H9 (cell line): ENCODE data around the gene STK32C. TPM values are rescaled to one million over a fixed set of nuclear protein-coding genes. Genes with fewer than 3 reads are reported as not detected.
A peak's percentile ranks its signal among the peaks of the same experiment; 100 is the strongest.

ENCODE experiments used
- DNase-seq: peaks from one replicate; pipeline ENCODE4 v3.0.0-alpha.2; 2017
- H2AFZ ChIP-seq: one replicate; pipeline ENCODE4 v1.6.1; 2013; ENCODE audit warnings: mild to moderate bottlenecking, low read length, control low read depth, moderate library complexity
- H2AK5ac ChIP-seq: 2 replicates; pipeline ENCODE4 v1.6.1; 2013; ENCODE audit warnings: low read length, control low read depth, mixed read lengths; ENCODE audit not compliant: insufficient read length
- H2BK120ac ChIP-seq: one replicate; pipeline ENCODE4 v1.6.1; 2013; ENCODE audit warnings: low read depth, mild to moderate bottlenecking, low read length, control low read depth, inconsistent platforms; ENCODE audit not compliant: poor library complexity, severe bottlenecking
- H2BK12ac ChIP-seq: 2 replicates; pipeline ENCODE4 v1.6.1; 2013; ENCODE audit warnings: low read length, control low read depth, mixed read lengths, low read depth; ENCODE audit not compliant: insufficient read length
- H2BK15ac ChIP-seq: 2 replicates; pipeline ENCODE4 v1.6.1; 2013; ENCODE audit warnings: low read depth, low read length, control low read depth
- H2BK20ac ChIP-seq: one replicate; pipeline ENCODE4 v1.6.1; 2013; ENCODE audit warnings: low read depth, mild to moderate bottlenecking, low read length, control low read depth, inconsistent platforms; ENCODE audit not compliant: poor library complexity, severe bottlenecking
- H2BK5ac ChIP-seq: 2 replicates; pipeline ENCODE4 v1.6.1; 2013; ENCODE audit warnings: low read length, control low read depth, mixed read lengths; ENCODE audit not compliant: insufficient read length
- H3K14ac ChIP-seq: 2 replicates; pipeline ENCODE4 v1.6.1; 2013; ENCODE audit warnings: low read length, control low read depth; ENCODE audit not compliant: insufficient read depth
- H3K18ac ChIP-seq: 2 replicates; pipeline ENCODE4 v1.6.1; 2013; ENCODE audit warnings: low read depth, mild to moderate bottlenecking, mixed read lengths, low read length, control low read depth; ENCODE audit not compliant: insufficient read length
- H3K23ac ChIP-seq: 2 replicates; pipeline ENCODE4 v1.6.1; 2013; ENCODE audit warnings: low read length, control low read depth, mixed read lengths, low read depth; ENCODE audit not compliant: insufficient read length
- H3K23me2 ChIP-seq: 2 replicates; pipeline ENCODE4 v1.6.1; 2013; ENCODE audit warnings: low read depth, mild to moderate bottlenecking, mixed read lengths, low read length, control low read depth; ENCODE audit not compliant: insufficient read length, poor library complexity, severe bottlenecking
- H3K27ac ChIP-seq: 2 replicates; pipeline ENCODE4 v1.5.1; 2013; ENCODE audit warnings: low read length, control low read depth, mixed read lengths, low read depth; ENCODE audit not compliant: insufficient read length
- H3K27me3 ChIP-seq: 2 replicates; pipeline ENCODE4 v1.6.1; 2013; ENCODE audit warnings: low read length, control low read depth, inconsistent platforms; ENCODE audit not compliant: insufficient read depth
- H3K4ac ChIP-seq: 2 replicates; pipeline ENCODE4 v1.6.1; 2013; ENCODE audit warnings: low read depth, mild to moderate bottlenecking, control low read depth, inconsistent platforms, low read length, moderate library complexity
- H3K4me1 ChIP-seq: 2 replicates; pipeline ENCODE4 v1.6.1; 2013; ENCODE audit warnings: low read length, control low read depth, inconsistent platforms; ENCODE audit not compliant: insufficient read depth
- H3K4me2 ChIP-seq: 2 replicates; pipeline ENCODE4 v1.6.1; 2013; ENCODE audit warnings: low read length, control low read depth, mixed read lengths; ENCODE audit not compliant: insufficient read length, insufficient read depth
- H3K56ac ChIP-seq: 2 replicates; pipeline ENCODE4 v1.6.1; 2013; ENCODE audit warnings: low read depth, mild to moderate bottlenecking, mixed read lengths, low read length, control low read depth; ENCODE audit not compliant: insufficient read length
- H3K79me1 ChIP-seq: 2 replicates; pipeline ENCODE4 v1.6.1; 2013; ENCODE audit warnings: low read depth, mild to moderate bottlenecking, moderate library complexity, low read length, control low read depth, inconsistent platforms; ENCODE audit not compliant: insufficient read depth, poor library complexity, severe bottlenecking
- H3K79me2 ChIP-seq: 2 replicates; pipeline ENCODE4 v1.6.1; 2013; ENCODE audit warnings: low read length, control low read depth, inconsistent platforms; ENCODE audit not compliant: insufficient read depth
- H3K9ac ChIP-seq: 2 replicates; pipeline ENCODE4 v1.6.1; 2013; ENCODE audit warnings: low read length, control low read depth, mixed read lengths; ENCODE audit not compliant: insufficient read length; ENCODE audit errors: extremely low read depth
- H3K9me3 ChIP-seq: one replicate; pipeline ENCODE4 v1.6.1; 2013; ENCODE audit warnings: low read depth, low read length, inconsistent platforms; ENCODE audit not compliant: control insufficient read depth
- H3T11ph ChIP-seq: one replicate; pipeline ENCODE4 v1.6.1; 2013; ENCODE audit warnings: mild to moderate bottlenecking, low read length, control low read depth, inconsistent platforms
- H4K20me1 ChIP-seq: one replicate; pipeline ENCODE4 v1.6.1; 2013; ENCODE audit not compliant: control insufficient read depth, insufficient read length, insufficient read depth
- H4K5ac ChIP-seq: 2 replicates; pipeline ENCODE4 v1.6.1; 2013; ENCODE audit warnings: low read depth, mild to moderate bottlenecking, mixed read lengths, low read length, control low read depth; ENCODE audit not compliant: insufficient read length
- H4K8ac ChIP-seq: replicated peaks from 2 replicates; pipeline ENCODE4 v1.6.1; 2013; ENCODE audit warnings: low read length, control low read depth, mixed read lengths, low read depth; ENCODE audit not compliant: insufficient read length
- H4K91ac ChIP-seq: 2 replicates; pipeline ENCODE4 v1.6.1; 2013; ENCODE audit warnings: low read depth, mild to moderate bottlenecking, moderate library complexity, mixed read lengths, low read length, control low read depth; ENCODE audit not compliant: insufficient read length
- H3K27ac Mint-ChIP-seq, 3 experiments: 2 replicates in 2 of 3; 3 replicates in 1 of 3; pipeline ENCODE4 v1.8.0; 2020 to 2021; ENCODE audit warnings: mixed read lengths in 3 of 3, mild to moderate bottlenecking in 1 of 3, moderate library complexity in 1 of 3
- H3K27me3 Mint-ChIP-seq: 2 replicates; pipeline ENCODE4 v1.8.0; 2021; ENCODE audit warnings: low read depth, mild to moderate bottlenecking, moderate library complexity, mixed read lengths
- H3K36me3 Mint-ChIP-seq, 3 experiments: 2 replicates in 2 of 3; 3 replicates in 1 of 3; pipeline ENCODE4 v1.8.0; 2020 to 2021; ENCODE audit warnings: low read depth in 3 of 3, mixed read lengths in 3 of 3; ENCODE audit not compliant: insufficient read depth in 1 of 3
- H3K4me1 Mint-ChIP-seq, 2 experiments: 2 replicates each; pipeline ENCODE4 v1.8.0; 2020; ENCODE audit warnings: mixed read lengths in 2 of 2
- H3K4me3 Mint-ChIP-seq, 2 experiments: 2 replicates in 1 of 2; 3 replicates in 1 of 2; pipeline ENCODE4 v1.8.0; 2020 to 2021; ENCODE audit warnings: mild to moderate bottlenecking in 2 of 2, mixed read lengths in 2 of 2, moderate library complexity in 1 of 2
- H3K9me3 Mint-ChIP-seq, 2 experiments: 2 replicates in 1 of 2; 3 replicates in 1 of 2; pipeline ENCODE4 v1.8.0; 2020; ENCODE audit warnings: mild to moderate bottlenecking in 2 of 2, mixed read lengths in 2 of 2, moderate library complexity in 1 of 2
- WGBS: extraction: QIAGEN DNeasy Blood & Tissue Kit; methylation state at CpG from one replicate; pipeline ENCODE4 v1.1.7; 2013; ENCODE audit warnings: missing lambda C conversion rate, low lambda C conversion rate, mixed read lengths; ENCODE audit not compliant: insufficient read length; ENCODE audit errors: extremely low coverage; 5-methylcytosine and 5-hydroxymethylcytosine counted together
- total RNA-seq: library from RNA; stranded (reverse); gene quantifications from 2 replicates; pipeline ENCODE4 v1.2.1, GENCODE V29; 2021
- TF ChIP-seq, protein P1 (sequence below): fragments of 200-600 bp; sonication (generic); conservative IDR thresholded peaks from 3 replicates; pipeline ENCODE4 v1.8.0; 2021; ENCODE audit warnings: antibody characterized with exemption, mild to moderate bottlenecking

Gene STK32C
- total RNA-seq, 1 experiment from 2014 or later: 11.3 TPM

DNA sequence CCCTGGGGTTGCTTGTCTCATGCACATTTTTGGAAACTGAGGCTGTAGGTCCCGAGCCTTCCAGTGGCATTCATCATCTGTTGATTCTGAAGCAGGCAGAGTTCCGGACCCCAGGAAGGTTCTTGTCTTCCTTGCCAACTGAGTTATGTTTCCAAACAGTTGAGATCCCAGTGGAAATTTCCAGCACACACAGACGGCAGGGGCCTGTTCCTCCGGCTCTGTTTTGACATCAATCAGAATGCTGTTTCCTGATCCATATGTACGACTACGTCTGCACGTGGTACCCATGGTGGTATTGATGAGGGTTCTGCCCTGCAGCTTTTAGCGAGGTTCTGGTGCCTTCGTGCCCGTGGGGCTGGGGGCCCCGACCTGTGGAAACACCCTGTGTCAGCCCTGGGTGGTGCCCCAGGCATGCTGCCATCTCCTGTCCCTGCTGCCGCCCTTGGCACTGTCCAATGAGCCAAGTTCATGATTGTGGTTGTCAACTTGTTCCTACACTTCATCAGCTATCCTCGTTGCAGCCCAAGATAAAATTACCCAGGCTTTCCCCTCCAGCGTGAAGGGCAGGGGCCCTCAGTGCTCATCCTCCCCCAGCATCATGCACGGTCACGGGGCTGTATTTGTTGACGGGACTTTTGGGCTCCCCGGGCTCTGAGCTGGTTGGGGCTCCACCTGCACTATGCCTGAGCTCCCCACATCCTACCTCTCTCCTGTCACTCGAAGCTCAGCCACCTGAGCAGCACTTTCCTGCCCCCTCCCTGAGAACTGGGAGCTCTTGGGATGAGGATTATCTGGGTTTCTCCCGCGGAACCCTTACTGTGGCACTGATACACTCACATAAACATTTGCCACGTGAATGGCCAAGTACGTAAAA is 128.8 kb downstream of the STK32C start:
- no CpG with 5 or more reads among the region's 23 CpGs for WGBS
- H3K14ac ChIP-seq: no peak overlapping the region
- peak overlapping the region in 1 of 3 experiments; percentile 86; a peak in 1 of 7 replicates for H3K27ac Mint-ChIP-seq
- no peak overlapping the region for H2BK120ac ChIP-seq
- H2BK5ac ChIP-seq: no peak overlapping the region
- no peak overlapping the region for H4K5ac ChIP-seq
- no peak overlapping the region for H3K56ac ChIP-seq
- H4K20me1 ChIP-seq: peaks cover 2% of the 10 kb centered on the region
- TF ChIP-seq, protein P1, sequence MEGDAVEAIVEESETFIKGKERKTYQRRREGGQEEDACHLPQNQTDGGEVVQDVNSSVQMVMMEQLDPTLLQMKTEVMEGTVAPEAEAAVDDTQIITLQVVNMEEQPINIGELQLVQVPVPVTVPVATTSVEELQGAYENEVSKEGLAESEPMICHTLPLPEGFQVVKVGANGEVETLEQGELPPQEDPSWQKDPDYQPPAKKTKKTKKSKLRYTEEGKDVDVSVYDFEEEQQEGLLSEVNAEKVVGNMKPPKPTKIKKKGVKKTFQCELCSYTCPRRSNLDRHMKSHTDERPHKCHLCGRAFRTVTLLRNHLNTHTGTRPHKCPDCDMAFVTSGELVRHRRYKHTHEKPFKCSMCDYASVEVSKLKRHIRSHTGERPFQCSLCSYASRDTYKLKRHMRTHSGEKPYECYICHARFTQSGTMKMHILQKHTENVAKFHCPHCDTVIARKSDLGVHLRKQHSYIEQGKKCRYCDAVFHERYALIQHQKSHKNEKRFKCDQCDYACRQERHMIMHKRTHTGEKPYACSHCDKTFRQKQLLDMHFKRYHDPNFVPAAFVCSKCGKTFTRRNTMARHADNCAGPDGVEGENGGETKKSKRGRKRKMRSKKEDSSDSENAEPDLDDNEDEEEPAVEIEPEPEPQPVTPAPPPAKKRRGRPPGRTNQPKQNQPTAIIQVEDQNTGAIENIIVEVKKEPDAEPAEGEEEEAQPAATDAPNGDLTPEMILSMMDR: no peak
- no peak overlapping the region for H3K9ac ChIP-seq
- no peak overlapping the region for H4K91ac ChIP-seq
- no peak overlapping the region; a peak in 2 of 5 replicates for H3K4me3 Mint-ChIP-seq
- H3K27ac ChIP-seq: no peak overlapping the region
- H3K4me1 ChIP-seq: no peaks in the 10 kb centered on the region
- no peak overlapping the region for H2BK20ac ChIP-seq
- no peaks in the 10 kb centered on the region for H3K9me3 ChIP-seq
- no peak overlapping the region for H4K8ac ChIP-seq
- no peak overlapping the region for H2AFZ ChIP-seq
- H3K18ac ChIP-seq: no peak overlapping the region
- peaks cover 0 to 12% of the 10 kb centered on the region in 2 experiments; a peak in 3 of 5 replicates for H3K9me3 Mint-ChIP-seq
- H3K27me3 Mint-ChIP-seq: peaks cover 80% of the 10 kb centered on the region
- no peaks in the 10 kb centered on the region for H3K79me1 ChIP-seq
- H3K4me2 ChIP-seq: no peak overlapping the region
- H2BK15ac ChIP-seq: no peak overlapping the region
- peaks cover 0 to 3% (median 0%) of the 10 kb centered on the region in 3 experiments; a peak in 1 of 7 replicates for H3K36me3 Mint-ChIP-seq
- no peak overlapping the region for H2BK12ac ChIP-seq
- no peak for DNase-seq
- no peak overlapping the region for H2AK5ac ChIP-seq
- H3K23me2 ChIP-seq: peaks cover 2% of the 10 kb centered on the region
- no peak overlapping the region for H3K23ac ChIP-seq
- H3K27me3 ChIP-seq: peaks cover 2% of the 10 kb centered on the region; the same call in 1 of the 2 replicates
- no peak overlapping the region for H3K4ac ChIP-seq
- peaks cover 5 to 12% of the 10 kb centered on the region in 2 experiments for H3K4me1 Mint-ChIP-seq
- no peaks in the 10 kb centered on the region for H3K79me2 ChIP-seq
- no peak overlapping the region for H3T11ph ChIP-seq
